GM12874 (cell line): ENCODE measurements around the gene SIGLEC15.
A peak's percentile ranks its signal among the peaks of the same experiment; 100 is the strongest.

Experiments
- CTCF ChIP-seq: IDR thresholded peaks from 2 replicates; pipeline ENCODE4 v1.5.1; 2011; ENCODE audit warnings: low read depth, mild to moderate bottlenecking, control low read depth, low read length, moderate library complexity; ENCODE audit not compliant: insufficient read depth

Gene SIGLEC15

DNA sequence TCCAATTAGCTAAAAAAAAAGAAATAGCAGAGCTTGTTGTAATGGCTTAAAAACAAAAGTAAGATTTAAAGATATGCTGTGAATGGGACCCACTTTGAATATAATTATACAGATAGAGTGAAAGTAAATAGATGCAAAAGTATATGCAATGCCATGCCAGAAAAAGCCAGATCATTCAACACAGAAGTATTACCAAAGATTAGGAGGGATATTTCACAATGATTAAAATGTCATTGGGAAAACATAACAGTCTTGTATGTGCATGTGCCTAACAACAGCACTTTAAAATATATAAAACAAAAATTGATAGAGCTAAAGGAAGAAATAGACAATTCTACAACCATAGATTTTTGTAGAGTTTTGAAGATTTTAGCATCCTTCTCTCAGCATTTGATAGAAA lies 19.9 kb upstream of the SIGLEC15 start:
- no peak for TF ChIP-seq CTCF

- TF ChIP-seq CTCF: no peak
These were observed 19.2 kb upstream of the SIGLEC15 start for GRCh38 chr18:45806226-45806625.

- 0 out of 2 replicates have a peak, but pooled peaks have one; percentile 30 for TF ChIP-seq CTCF
These were observed 18.3 kb upstream of the SIGLEC15 start for GRCh38 chr18:45807144-45807543.

DNA sequence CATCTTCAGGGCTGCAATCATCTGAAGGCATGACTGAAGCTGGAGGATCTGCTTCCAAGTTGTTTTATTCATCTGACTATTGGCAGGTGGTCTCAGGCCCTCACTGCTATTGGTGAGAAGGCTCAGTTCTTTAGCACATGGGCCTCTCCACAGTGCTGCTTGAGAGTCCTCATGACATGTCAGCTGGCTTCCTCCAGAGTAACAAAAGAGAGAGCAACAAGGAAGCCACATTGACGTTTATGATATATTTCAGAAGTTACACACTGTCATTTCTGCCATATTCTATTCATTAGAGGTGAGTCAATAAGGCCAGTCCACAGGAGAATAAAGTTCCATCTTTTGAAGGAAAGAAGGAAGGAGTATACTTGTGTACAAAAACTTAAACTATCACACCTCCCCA lies 7.9 kb upstream of the SIGLEC15 start:
- TF ChIP-seq CTCF: no peak

- no peak for TF ChIP-seq CTCF
These were observed 5.2 kb upstream of the SIGLEC15 start for GRCh38 chr18:45820106-45820745.

GRCh38 chr18:45821026-45821425 lies 4.4 kb upstream of the SIGLEC15 start:
- TF ChIP-seq CTCF: no peak

- TF ChIP-seq CTCF: no peak
These were observed 3.8 kb upstream of the SIGLEC15 start for GRCh38 chr18:45821711-45822110.
